Type B pancreatic cell (in vitro differentiated cells): ENCODE measurements around the gene UBE2D1. TPM values are rescaled to one million over a fixed set of nuclear protein-coding genes. Genes with fewer than 3 reads are reported as not detected.

Experiments
- DNase-seq: peaks from one replicate; pipeline ENCODE4 v3.0.0; 2021; ENCODE audit warnings: mixed read lengths; ENCODE audit not compliant: unreplicated experiment; ENCODE audit errors: extremely low spot score
- H3K27ac Mint-ChIP-seq: 2 replicates; pipeline ENCODE4 v1.8.0; 2021; ENCODE audit warnings: mild to moderate bottlenecking, mixed read lengths
- H3K27me3 Mint-ChIP-seq: 2 replicates; pipeline ENCODE4 v1.8.0; 2021; ENCODE audit warnings: mixed read lengths
- H3K36me3 Mint-ChIP-seq: 2 replicates; pipeline ENCODE4 v1.8.0; 2021; ENCODE audit warnings: mixed read lengths
- H3K4me1 Mint-ChIP-seq: one replicate; pipeline ENCODE4 v1.8.0; 2021; ENCODE audit warnings: mixed read lengths; ENCODE audit not compliant: unreplicated experiment
- H3K4me3 Mint-ChIP-seq: 2 replicates; pipeline ENCODE4 v1.8.0; 2021; ENCODE audit warnings: mild to moderate bottlenecking, mixed read lengths
- H3K9me3 Mint-ChIP-seq: 2 replicates; pipeline ENCODE4 v1.8.0; 2021; ENCODE audit warnings: mixed read lengths
- total RNA-seq: library from RNA; stranded (reverse); gene quantifications from 2 replicates; pipeline ENCODE4 v1.2.1, GENCODE V29; 2021; ENCODE audit warnings: low replicate concordance
- TF ChIP-seq, protein P1 (sequence below): fragments of 200-600 bp; sonication (generic); conservative IDR thresholded peaks from 2 replicates; pipeline ENCODE4 v1.5.0; 2021; ENCODE audit warnings: antibody characterized with exemption, mild to moderate bottlenecking

The UBE2D1 gene
- total RNA-seq, 1 donor from 2014 or later = 34.2 TPM

DNA sequence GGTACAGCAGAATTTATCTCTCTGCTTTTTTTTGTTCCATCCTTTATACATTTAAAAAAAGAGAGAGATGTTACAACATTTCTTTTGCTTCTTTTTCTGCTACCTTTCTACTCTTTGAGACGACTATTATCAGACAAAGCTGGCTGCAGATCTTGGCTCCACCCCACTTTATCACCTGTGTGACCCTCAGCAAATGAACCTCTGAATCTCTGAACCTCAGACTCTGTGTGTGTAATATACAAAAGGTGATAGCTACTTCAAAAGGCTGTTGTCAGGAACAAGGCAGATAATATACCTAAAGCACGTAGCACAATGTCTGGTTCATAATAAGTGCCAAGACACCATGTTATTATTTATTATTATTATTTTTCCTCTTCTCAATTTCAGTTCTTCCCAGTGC is 32.6 kb upstream of the UBE2D1 start:
- no peak overlapping the region for H3K27ac Mint-ChIP-seq
- H3K36me3 Mint-ChIP-seq = no peaks in the 10 kb centered on the region
- no peaks in the 10 kb centered on the region for H3K27me3 Mint-ChIP-seq
- no peak for DNase-seq
- H3K9me3 Mint-ChIP-seq = no peaks in the 10 kb centered on the region
- peaks cover 16% of the 10 kb centered on the region for H3K4me1 Mint-ChIP-seq
- H3K4me3 Mint-ChIP-seq = no peak overlapping the region
- TF ChIP-seq, protein P1, sequence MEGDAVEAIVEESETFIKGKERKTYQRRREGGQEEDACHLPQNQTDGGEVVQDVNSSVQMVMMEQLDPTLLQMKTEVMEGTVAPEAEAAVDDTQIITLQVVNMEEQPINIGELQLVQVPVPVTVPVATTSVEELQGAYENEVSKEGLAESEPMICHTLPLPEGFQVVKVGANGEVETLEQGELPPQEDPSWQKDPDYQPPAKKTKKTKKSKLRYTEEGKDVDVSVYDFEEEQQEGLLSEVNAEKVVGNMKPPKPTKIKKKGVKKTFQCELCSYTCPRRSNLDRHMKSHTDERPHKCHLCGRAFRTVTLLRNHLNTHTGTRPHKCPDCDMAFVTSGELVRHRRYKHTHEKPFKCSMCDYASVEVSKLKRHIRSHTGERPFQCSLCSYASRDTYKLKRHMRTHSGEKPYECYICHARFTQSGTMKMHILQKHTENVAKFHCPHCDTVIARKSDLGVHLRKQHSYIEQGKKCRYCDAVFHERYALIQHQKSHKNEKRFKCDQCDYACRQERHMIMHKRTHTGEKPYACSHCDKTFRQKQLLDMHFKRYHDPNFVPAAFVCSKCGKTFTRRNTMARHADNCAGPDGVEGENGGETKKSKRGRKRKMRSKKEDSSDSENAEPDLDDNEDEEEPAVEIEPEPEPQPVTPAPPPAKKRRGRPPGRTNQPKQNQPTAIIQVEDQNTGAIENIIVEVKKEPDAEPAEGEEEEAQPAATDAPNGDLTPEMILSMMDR = no peak

GRCh38 chr10:58304099-58304633 is 30.6 kb upstream of the UBE2D1 start:
- TF ChIP-seq, protein P1 = no peak
- Mint-ChIP-seq H3K9me3 (no peaks in the 10 kb centered on the region), H3K4me1 (peaks cover 16% of the 10 kb centered on the region), H3K27ac (no peak overlapping the region), H3K27me3 (no peaks in the 10 kb centered on the region), H3K36me3 (no peaks in the 10 kb centered on the region), H3K4me3 (no peak overlapping the region)
- DNase-seq = no peak

- peaks cover 11% of the 10 kb centered on the region for H3K4me1 Mint-ChIP-seq
- H3K36me3 Mint-ChIP-seq = no peaks in the 10 kb centered on the region
- H3K27ac Mint-ChIP-seq = no peak overlapping the region
- H3K4me3 Mint-ChIP-seq = no peak overlapping the region
- TF ChIP-seq, protein P1 = no peak
- no peaks in the 10 kb centered on the region for H3K27me3 Mint-ChIP-seq
- DNase-seq = no peak
- no peaks in the 10 kb centered on the region for H3K9me3 Mint-ChIP-seq
These were observed 29.0 kb upstream of the UBE2D1 start for GRCh38 chr10:58305821-58306220.

GRCh38 chr10:58307676-58308075 is 27.1 kb upstream of the UBE2D1 start:
- Mint-ChIP-seq H3K4me3 (no peak overlapping the region), H3K27ac (no peak overlapping the region), H3K27me3 (no peaks in the 10 kb centered on the region), H3K4me1 (peaks cover 5% of the 10 kb centered on the region), H3K36me3 (no peaks in the 10 kb centered on the region), H3K9me3 (no peaks in the 10 kb centered on the region)
- no peak for DNase-seq
- TF ChIP-seq, protein P1 = no peak

DNA sequence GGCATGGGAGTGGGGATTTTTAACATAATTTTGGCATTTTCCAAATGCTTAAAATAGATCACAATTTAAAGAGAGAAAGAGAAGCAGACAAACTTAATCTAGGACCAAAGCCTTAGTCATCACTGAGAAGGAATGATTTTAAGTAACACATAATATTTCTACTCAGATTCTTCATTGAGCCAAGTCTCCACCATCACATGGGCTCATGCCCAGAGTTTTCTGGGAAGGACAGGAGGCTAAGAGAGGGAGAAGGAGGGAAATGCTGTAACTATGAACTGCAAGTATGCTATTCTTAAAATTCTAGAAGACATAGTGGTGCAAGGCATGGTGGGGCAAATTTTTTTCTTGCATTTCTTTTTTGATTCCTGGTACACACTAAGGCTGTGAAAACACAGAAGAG is 23.8 kb upstream of the UBE2D1 start:
- Mint-ChIP-seq H3K27ac (no peak overlapping the region), H3K27me3 (no peaks in the 10 kb centered on the region), H3K9me3 (no peaks in the 10 kb centered on the region), H3K4me1 (peaks cover 1% of the 10 kb centered on the region), H3K4me3 (no peak overlapping the region), H3K36me3 (no peaks in the 10 kb centered on the region)
- TF ChIP-seq, protein P1 = no peak
- no peak for DNase-seq

- H3K9me3 Mint-ChIP-seq = no peaks in the 10 kb centered on the region
- no peaks in the 10 kb centered on the region for H3K36me3 Mint-ChIP-seq
- H3K27me3 Mint-ChIP-seq = no peaks in the 10 kb centered on the region
- TF ChIP-seq, protein P1 = no peak
- no peak overlapping the region for H3K27ac Mint-ChIP-seq
- DNase-seq = no peak
- H3K4me3 Mint-ChIP-seq = no peak overlapping the region
- H3K4me1 Mint-ChIP-seq = no peaks in the 10 kb centered on the region
These were observed 17.9 kb upstream of the UBE2D1 start for GRCh38 chr10:58316874-58317273.
